Activated CD4-positive, alpha-beta memory T cell treated with anti-CD3 and anti-CD28 coated beads for 36 hours (primary cell): ENCODE measurements around the gene PLEKHJ1. TPM values are rescaled to one million over a fixed set of nuclear protein-coding genes. Genes with fewer than 3 reads are reported as not detected.

Experiments used
- CTCF ChIA-PET: fragments of 350-600 bp; sonication (Branson Sonifier 250); formaldehyde crosslinking; loops from one replicate; lab custom pipeline; 2021; ENCODE audit warnings: antibody characterized with exemption, inconsistent platforms; lab: Charles Lee
- POLR2A ChIA-PET: fragments of 350-600 bp; sonication (Branson Sonifier 250); formaldehyde crosslinking; loops from one replicate; lab custom pipeline; 2021; ENCODE audit warnings: antibody characterized with exemption; lab: Charles Lee
- DNase-seq: peaks from one replicate; pipeline ENCODE4 v3.0.0-alpha.2; 2020
- H3K27ac Mint-ChIP-seq: one replicate; pipeline ENCODE4 v1.8.0; 2021; ENCODE audit warnings: mixed read lengths
- H3K27me3 Mint-ChIP-seq: one replicate; pipeline ENCODE4 v1.8.0; 2021; ENCODE audit warnings: mixed read lengths
- H3K36me3 Mint-ChIP-seq: one replicate; pipeline ENCODE4 v1.8.0; 2021; ENCODE audit warnings: mixed read lengths
- H3K4me1 Mint-ChIP-seq: one replicate; pipeline ENCODE4 v1.8.0; 2021; ENCODE audit warnings: low read depth, mixed read lengths
- H3K4me3 Mint-ChIP-seq: one replicate; pipeline ENCODE4 v1.8.0; 2021; ENCODE audit warnings: mild to moderate bottlenecking, mixed read lengths
- H3K9me3 Mint-ChIP-seq: one replicate; pipeline ENCODE4 v1.8.0; 2021; ENCODE audit warnings: mixed read lengths
- intact Hi-C: fragments of 100-400 bp; cut with micrococcal nuclease; formaldehyde crosslinking; loops from one replicate; pipeline ENCODE4 v1.15.1; 2023
- total RNA-seq, 2 experiments: library from RNA; stranded (reverse); gene quantifications; one replicate each; pipeline ENCODE4 v1.2.3, GENCODE V29; 2021

Gene PLEKHJ1
- total RNA-seq, 2 experiments from 2014 or later: 60.8 to 64.0 TPM

- peaks cover 4% of the 10 kb centered on the region for H3K36me3 Mint-ChIP-seq
- intact Hi-C loops: no loop called here
- ChIA-PET CTCF (interaction anchor here (0.6 to 1.2 kb wide), 3 partner anchors 29 to 48 kb away, joined by 3 to 4 read pairs (median 3); partner anchors contain the start of gene AP3D1), POLR2A (no interaction called here)
- H3K4me1 Mint-ChIP-seq: peaks cover 3% of the 10 kb centered on the region
- H3K27me3 Mint-ChIP-seq: no peaks in the 10 kb centered on the region
- H3K27ac Mint-ChIP-seq: no peak overlapping the region
- DNase-seq: no peak
- no peak overlapping the region for H3K4me3 Mint-ChIP-seq
- no peaks in the 10 kb centered on the region for H3K9me3 Mint-ChIP-seq
Observed at GRCh38 chr19:2199861-2200623, 36.1 kb downstream of the PLEKHJ1 start.

DNA sequence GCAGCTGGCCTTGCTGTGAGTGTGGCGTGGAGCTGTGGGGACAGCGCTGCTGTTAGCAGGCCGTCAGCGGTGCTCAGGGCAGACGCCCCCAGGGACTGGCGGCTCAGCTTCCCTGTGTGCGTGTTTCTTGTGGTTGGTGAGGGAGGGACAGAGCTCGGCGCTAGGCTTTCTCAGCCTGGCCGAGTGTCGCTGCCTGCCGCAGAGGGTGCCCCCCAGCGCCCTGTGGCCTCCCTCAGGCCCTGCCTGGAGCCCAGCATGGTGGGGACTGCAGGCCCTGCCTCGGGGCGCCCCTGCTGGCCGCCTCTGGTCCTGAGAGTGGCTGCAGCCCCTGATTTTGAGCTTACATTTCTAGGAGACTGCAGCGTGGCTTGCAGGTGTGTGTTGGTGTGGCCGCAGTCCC is 36.9 kb downstream of the PLEKHJ1 start:
- intact Hi-C loops: no loop called here
- no peak overlapping the region for H3K27ac Mint-ChIP-seq
- no peak overlapping the region for H3K4me3 Mint-ChIP-seq
- H3K36me3 Mint-ChIP-seq: peaks cover 6% of the 10 kb centered on the region
- DNase-seq: no peak
- no peaks in the 10 kb centered on the region for H3K9me3 Mint-ChIP-seq
- H3K27me3 Mint-ChIP-seq: no peaks in the 10 kb centered on the region
- H3K4me1 Mint-ChIP-seq: peaks cover 3% of the 10 kb centered on the region
- ChIA-PET CTCF (interaction anchor here (0.6 to 1.2 kb wide), 3 partner anchors 28 to 48 kb away, joined by 3 to 4 read pairs (median 3); partner anchors contain the start of gene AP3D1), POLR2A (no interaction called here)

DNA sequence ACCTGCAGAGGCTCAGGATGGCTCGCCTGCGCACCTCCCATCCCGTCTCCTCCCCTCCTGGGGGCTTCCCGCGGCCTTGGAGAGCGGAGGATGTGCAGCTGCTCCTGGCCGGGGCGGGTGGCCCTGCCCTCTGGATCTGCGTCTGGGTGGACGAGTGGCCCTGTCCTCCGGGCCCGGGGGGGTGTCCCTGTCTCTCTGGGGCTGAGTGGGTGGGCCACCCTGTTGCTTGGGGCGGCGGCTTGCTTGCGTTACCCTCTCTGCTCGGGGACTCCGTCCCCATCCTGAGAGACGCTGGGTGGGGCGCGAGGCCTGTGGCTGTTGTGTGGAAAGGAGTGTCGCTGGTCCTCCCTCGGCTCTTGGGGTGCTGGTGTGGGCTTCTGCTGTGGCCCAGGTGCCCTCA is 37.8 kb downstream of the PLEKHJ1 start:
- Mint-ChIP-seq H3K36me3 (peaks cover 9% of the 10 kb centered on the region), H3K4me3 (no peak overlapping the region), H3K4me1 (peaks cover 3% of the 10 kb centered on the region), H3K27me3 (no peaks in the 10 kb centered on the region), H3K27ac (no peak overlapping the region), H3K9me3 (no peaks in the 10 kb centered on the region)
- ChIA-PET CTCF (no interaction called here), POLR2A (no interaction called here)
- intact Hi-C loops: no loop called here
- DNase-seq: no peak

GRCh38 chr19:2197270-2197669 is 38.9 kb downstream of the PLEKHJ1 start:
- ChIA-PET POLR2A (no interaction called here), CTCF (no interaction called here)
- Mint-ChIP-seq H3K4me1 (peaks cover 3% of the 10 kb centered on the region), H3K9me3 (no peaks in the 10 kb centered on the region), H3K27ac (no peak overlapping the region), H3K4me3 (no peak overlapping the region), H3K27me3 (no peaks in the 10 kb centered on the region), H3K36me3 (peaks cover 14% of the 10 kb centered on the region)
- DNase-seq: no peak
- intact Hi-C loops: no loop called here

- Mint-ChIP-seq H3K27me3 (no peaks in the 10 kb centered on the region), H3K36me3 (peaks cover 20% of the 10 kb centered on the region), H3K4me1 (peaks cover 3% of the 10 kb centered on the region), H3K9me3 (no peaks in the 10 kb centered on the region), H3K27ac (no peak overlapping the region), H3K4me3 (no peak overlapping the region)
- POLR2A ChIA-PET: no interaction called here
- DNase-seq: no peak
- CTCF ChIA-PET: interaction anchor here (1.0 to 1.1 kb wide), 2 partner anchors 40 to 66 kb away, joined by 3 to 5 read pairs; no protein-coding TSS in a partner anchor
- intact Hi-C loops: no loop called here
Observed at GRCh38 chr19:2195914-2196313, 40.2 kb downstream of the PLEKHJ1 start.

GRCh38 chr19:2195361-2195760 is 40.8 kb downstream of the PLEKHJ1 start:
- H3K27me3 Mint-ChIP-seq: no peaks in the 10 kb centered on the region
- DNase-seq: no peak
- POLR2A ChIA-PET: no interaction called here
- H3K27ac Mint-ChIP-seq: no peak overlapping the region
- H3K4me3 Mint-ChIP-seq: no peak overlapping the region
- H3K36me3 Mint-ChIP-seq: peaks cover 26% of the 10 kb centered on the region
- H3K9me3 Mint-ChIP-seq: no peaks in the 10 kb centered on the region
- intact Hi-C loops: no loop called here
- peaks cover 3% of the 10 kb centered on the region for H3K4me1 Mint-ChIP-seq
- CTCF ChIA-PET: interaction anchor here (1.0 to 1.1 kb wide), 2 partner anchors 39 to 67 kb away, joined by 3 to 5 read pairs; no protein-coding TSS in a partner anchor

DNA sequence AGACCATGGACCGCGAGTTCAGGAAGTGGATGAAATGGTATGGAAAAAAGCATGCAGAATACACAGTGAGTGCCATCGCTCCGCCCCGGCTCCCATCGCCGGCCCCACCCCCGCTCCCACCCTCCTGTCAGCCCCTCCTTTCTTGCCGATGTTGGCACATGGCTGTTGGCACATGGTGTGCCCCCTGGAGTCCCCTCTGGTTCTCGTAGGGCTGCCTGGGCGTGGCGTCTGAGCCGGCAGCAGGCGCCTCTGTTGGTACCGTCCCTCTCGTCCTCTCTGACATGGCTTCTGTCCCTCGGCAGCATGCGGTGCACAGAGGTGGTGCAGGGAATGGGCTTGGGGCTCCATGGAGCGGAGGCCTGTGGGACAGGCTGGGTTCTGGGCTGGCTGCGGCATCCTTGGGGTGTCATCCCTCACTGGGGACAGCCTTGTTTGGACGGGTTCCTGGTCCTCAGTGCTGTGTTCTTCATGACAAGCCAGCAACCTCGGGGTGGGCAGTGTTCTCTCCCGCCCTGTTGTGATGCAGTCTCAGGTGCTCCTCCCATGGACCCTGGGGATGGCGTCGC is 41.5 kb downstream of the PLEKHJ1 start:
- H3K27ac Mint-ChIP-seq: no peak overlapping the region
- DNase-seq: no peak
- intact Hi-C loops: no loop called here
- POLR2A ChIA-PET: no interaction called here
- H3K4me1 Mint-ChIP-seq: peaks cover 3% of the 10 kb centered on the region
- H3K36me3 Mint-ChIP-seq: peaks cover 27% of the 10 kb centered on the region
- no peaks in the 10 kb centered on the region for H3K27me3 Mint-ChIP-seq
- H3K4me3 Mint-ChIP-seq: no peak overlapping the region
- CTCF ChIA-PET: interaction anchor here (1.0 kb wide), 1 partner anchor 38 kb away, joined by 3 read pairs; no protein-coding TSS in a partner anchor
- H3K9me3 Mint-ChIP-seq: no peaks in the 10 kb centered on the region

GRCh38 chr19:2193807-2194206 is 42.3 kb downstream of the PLEKHJ1 start:
- Mint-ChIP-seq H3K27ac (no peak overlapping the region), H3K36me3 (peaks cover 30% of the 10 kb centered on the region), H3K9me3 (no peaks in the 10 kb centered on the region), H3K4me3 (no peak overlapping the region), H3K27me3 (no peaks in the 10 kb centered on the region), H3K4me1 (peaks cover 3% of the 10 kb centered on the region)
- POLR2A ChIA-PET: no interaction called here
- intact Hi-C loops: no loop called here
- CTCF ChIA-PET: no interaction called here
- no peak for DNase-seq

DNA sequence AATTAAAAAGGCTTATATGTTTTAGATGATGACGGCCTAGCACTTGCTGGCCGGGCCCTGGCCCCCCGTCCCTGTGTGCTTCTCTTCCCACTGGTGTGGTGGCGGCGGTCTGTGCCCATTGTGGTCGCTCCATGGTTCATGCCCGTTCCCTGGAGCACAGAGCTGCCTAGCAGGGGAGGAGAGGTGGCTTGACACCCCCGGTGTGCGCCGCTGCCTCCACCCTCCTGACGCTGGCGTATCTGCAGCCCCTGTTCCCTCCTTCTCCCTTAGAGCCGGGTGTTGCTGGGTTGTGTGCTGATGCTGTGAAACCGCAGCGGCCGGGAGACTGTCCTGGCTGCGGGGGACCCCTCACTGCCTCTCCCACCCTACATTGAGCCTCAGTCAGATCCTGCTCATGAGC is 43.3 kb downstream of the PLEKHJ1 start:
- Mint-ChIP-seq H3K9me3 (no peaks in the 10 kb centered on the region), H3K4me1 (peaks cover 3% of the 10 kb centered on the region), H3K4me3 (no peak overlapping the region), H3K27ac (no peak overlapping the region), H3K27me3 (no peaks in the 10 kb centered on the region), H3K36me3 (peaks cover 30% of the 10 kb centered on the region)
- intact Hi-C loops: no loop called here
- POLR2A ChIA-PET: no interaction called here
- DNase-seq: no peak
- CTCF ChIA-PET: no interaction called here

GRCh38 chr19:2191456-2192310 is 44.4 kb downstream of the PLEKHJ1 start:
- POLR2A ChIA-PET: no interaction called here
- CTCF ChIA-PET: interaction anchor here (0.6 kb wide), 1 partner anchor 69 kb away, joined by 3 read pairs; no protein-coding TSS in a partner anchor
- no peaks in the 10 kb centered on the region for H3K4me1 Mint-ChIP-seq
- no peak overlapping the region for H3K4me3 Mint-ChIP-seq
- H3K27ac Mint-ChIP-seq: no peak overlapping the region
- H3K36me3 Mint-ChIP-seq: peaks cover 31% of the 10 kb centered on the region
- intact Hi-C loops: no loop called here
- DNase-seq: no peak
- H3K9me3 Mint-ChIP-seq: no peaks in the 10 kb centered on the region
- H3K27me3 Mint-ChIP-seq: no peaks in the 10 kb centered on the region

DNA sequence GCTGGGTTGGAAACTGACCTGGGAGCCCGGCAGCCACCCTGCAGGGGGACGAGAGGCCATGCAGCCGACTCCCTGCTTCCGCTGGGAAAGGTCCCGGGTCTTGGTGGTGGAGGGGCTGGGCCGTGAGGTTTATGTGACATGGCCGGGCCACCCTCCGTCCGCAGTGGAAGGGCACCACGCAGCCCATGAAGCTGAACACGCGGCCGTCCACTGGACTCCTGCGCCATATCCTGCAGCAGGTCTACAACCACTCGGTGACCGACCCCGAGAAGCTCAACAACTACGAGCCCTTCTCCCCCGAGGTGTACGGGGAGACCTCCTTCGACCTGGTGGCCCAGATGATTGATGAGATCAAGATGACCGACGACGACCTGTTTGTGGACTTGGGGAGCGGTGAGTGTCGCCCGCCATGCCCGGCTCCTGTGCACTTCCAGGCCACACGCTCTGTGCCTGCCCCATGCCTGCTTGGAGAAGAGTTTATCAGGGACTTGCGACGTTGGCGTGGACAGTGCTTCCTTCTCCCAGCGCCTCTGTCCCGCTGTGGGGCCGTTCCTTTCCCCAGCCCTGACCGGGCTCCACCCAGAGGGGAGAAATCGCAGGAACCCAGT is 45.2 kb downstream of the PLEKHJ1 start:
- H3K27ac Mint-ChIP-seq: no peak overlapping the region
- ChIA-PET CTCF (no interaction called here), POLR2A (no interaction called here)
- intact Hi-C loops: no loop called here
- H3K4me3 Mint-ChIP-seq: no peak overlapping the region
- no peaks in the 10 kb centered on the region for H3K27me3 Mint-ChIP-seq
- peaks cover 32% of the 10 kb centered on the region for H3K36me3 Mint-ChIP-seq
- H3K4me1 Mint-ChIP-seq: no peaks in the 10 kb centered on the region
- H3K9me3 Mint-ChIP-seq: no peaks in the 10 kb centered on the region
- DNase-seq: no peak
